ENCODE measurements around the gene SPIRE2. TPM values are rescaled to one million over a fixed set of nuclear protein-coding genes. Genes with fewer than 3 reads are reported as not detected.

The SPIRE2 gene
- total and polyA plus RNA-seq, 2 of the 4 experiments (the other 2 are of a cell fraction), result 0.72 to 1.9 TPM

DNA sequence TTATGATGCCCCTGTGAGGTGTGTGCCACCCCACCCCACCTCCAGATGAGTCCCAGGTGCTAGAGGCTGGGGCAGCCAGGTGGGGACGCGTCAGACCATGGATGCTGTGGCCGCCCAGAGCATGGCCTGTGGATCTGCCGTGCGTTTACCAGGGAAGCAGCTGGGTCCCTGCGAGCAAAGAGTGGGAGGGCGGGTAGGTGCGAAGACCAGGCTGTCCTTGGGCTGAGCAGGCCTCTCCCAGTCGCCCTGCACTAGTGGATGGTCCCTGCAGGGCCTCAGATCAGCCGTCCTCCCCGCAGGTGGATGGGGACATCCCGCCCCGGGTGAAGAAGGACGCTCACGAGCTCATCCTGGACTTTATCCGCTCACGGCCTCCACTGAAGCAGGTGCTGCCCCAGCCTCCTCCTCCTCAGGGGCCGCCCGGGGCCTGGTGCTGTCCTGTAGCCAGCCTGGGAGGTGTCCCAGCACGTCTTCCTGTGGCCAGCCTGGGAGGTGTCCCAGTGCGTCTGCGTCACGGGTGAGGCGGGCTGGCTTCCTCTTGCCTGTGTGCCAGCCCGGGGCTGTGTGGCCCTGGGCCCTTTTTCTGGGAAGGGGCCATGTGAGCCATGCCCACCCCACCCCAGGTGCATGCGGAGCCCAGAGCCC, 27.1 kb downstream of the SPIRE2 start:
- H3K4ac ChIP-seq (ENCODE audit: low read depth, low read length), result no peak overlapping the region
- H3K4me2 ChIP-seq (ENCODE audit: low read depth, low read length), result no peak overlapping the region
- ATAC-seq (ENCODE audit: low read depth) (no peak), DNase-seq (no peak)
- no peak overlapping the region for H2AFZ ChIP-seq (replicated peaks; ENCODE audit: low read length, poor library complexity)
- H2BK5ac ChIP-seq (ENCODE audit: low read depth, low read length, poor library complexity, severe bottlenecking), result no peak overlapping the region
- BruUV-seq (replicated peaks), result no TSS peak
- no peak overlapping the region for H2BK15ac ChIP-seq (ENCODE audit: low read depth, low read length)
- no peak overlapping the region for H4K8ac ChIP-seq (ENCODE audit: low read depth in 2 of 2, low read length in 2 of 2)
- no peak overlapping the region for H4K5ac ChIP-seq (ENCODE audit: low read depth, low read length)
- no peak overlapping the region for H3K23ac ChIP-seq (ENCODE audit: low read depth, low read length)
- no peak overlapping the region for H3K27ac ChIP-seq (ENCODE audit: insufficient read depth, low read length)
- intact Hi-C loops (cut with micrococcal nuclease) (no loop called here), dilution Hi-C loops (cut with HindIII; ENCODE audit: low sequenced_read_pairs, unreplicated experiment) (no loop called here), in situ Hi-C loops (cut with MboI; ENCODE audit: low sequenced_read_pairs) (no loop called here)
- WGBS, 2 experiments (ENCODE audit: extremely low coverage in 2 of 2, insufficient read length in 1 of 2), result 88% methylated on average over 15 of the region's 26 CpGs; no CpG with 5 or more reads in 1 of the 2 experiments
- no peak overlapping the region for H2BK120ac ChIP-seq (ENCODE audit: low read depth, low read length)
- CTCF ChIA-PET, result no interaction called here
- H2BK20ac ChIP-seq (ENCODE audit: low read depth, low read length), result no peak overlapping the region
- no peak overlapping the region for H3K9ac ChIP-seq (ENCODE audit: low read depth, low read length)
- no peak overlapping the region for H3K18ac ChIP-seq (ENCODE audit: low read depth, low read length)
- H4K91ac ChIP-seq (ENCODE audit: insufficient read depth, low read depth, low read length), result no peak overlapping the region
- no peak overlapping the region for H3K4me3 ChIP-seq (ENCODE audit: insufficient read depth, low read depth, low read length)
- no peak overlapping the region for H3K56ac ChIP-seq (ENCODE audit: extremely low read depth, insufficient read depth, low read length)
- no peak overlapping the region for H2AK5ac ChIP-seq (ENCODE audit: low read depth, low read length)
- H3K4me1 ChIP-seq (ENCODE audit: control insufficient read depth, insufficient read depth, low read length), result no peaks in the 10 kb centered on the region
- no peaks in the 10 kb centered on the region for H3K27me3 ChIP-seq (ENCODE audit: control insufficient read depth, insufficient read depth, low read length)
- H3K14ac ChIP-seq (replicated peaks; ENCODE audit: low read depth, low read length), result no peak overlapping the region
- no peaks in the 10 kb centered on the region for H3K9me1 ChIP-seq (ENCODE audit: insufficient read depth, low read length)
- H3K9me3 ChIP-seq (ENCODE audit: control insufficient read depth, insufficient read depth, low read length), result no peaks in the 10 kb centered on the region
- no peaks in the 10 kb centered on the region for H3K79me1 ChIP-seq (ENCODE audit: low read depth in 1 of 2, low read length in 2 of 2)
- TF ChIP-seq CHD1 (IDR thresholded peaks at IDR 0.05; ENCODE audit: low read depth, low read length) (no peak), RCOR1 (IDR thresholded peaks at IDR 0.05; ENCODE audit: insufficient replicate concordance, low read length) (no peak), NFE2L2 (IDR thresholded peaks at IDR 0.05; ENCODE audit: low read depth, low read length) (no peak), POLR2A (IDR thresholded peaks at IDR 0.05; ENCODE audit: low read depth, low read length) (no peak), CEBPB (IDR thresholded peaks at IDR 0.05; ENCODE audit: low read depth, low read length) (no peak), RFX5 (IDR thresholded peaks at IDR 0.05; ENCODE audit: low read depth, low read length) (no peak), MAZ (IDR thresholded peaks at IDR 0.05; ENCODE audit: borderline replicate concordance, low read depth, low read length) (no peak), MXI1 (IDR thresholded peaks at IDR 0.05; ENCODE audit: borderline replicate concordance, low read depth, low read length) (no peak), USF2 (IDR thresholded peaks at IDR 0.05; ENCODE audit: low read depth, low read length) (no peak), MAFK (IDR thresholded peaks at IDR 0.05; ENCODE audit: low read depth, low read length) (no peak), SMC3 (IDR thresholded peaks at IDR 0.05; ENCODE audit: low read depth, low read length) (no peak), BHLHE40 (IDR thresholded peaks at IDR 0.05; ENCODE audit: low read depth, low read length) (no peak), FOS (IDR thresholded peaks at IDR 0.05; ENCODE audit: low read depth, low read length) (no peak), RAD21 (IDR thresholded peaks at IDR 0.05; ENCODE audit: low read length) (no peak)
- TF ChIP-seq, protein P1, sequence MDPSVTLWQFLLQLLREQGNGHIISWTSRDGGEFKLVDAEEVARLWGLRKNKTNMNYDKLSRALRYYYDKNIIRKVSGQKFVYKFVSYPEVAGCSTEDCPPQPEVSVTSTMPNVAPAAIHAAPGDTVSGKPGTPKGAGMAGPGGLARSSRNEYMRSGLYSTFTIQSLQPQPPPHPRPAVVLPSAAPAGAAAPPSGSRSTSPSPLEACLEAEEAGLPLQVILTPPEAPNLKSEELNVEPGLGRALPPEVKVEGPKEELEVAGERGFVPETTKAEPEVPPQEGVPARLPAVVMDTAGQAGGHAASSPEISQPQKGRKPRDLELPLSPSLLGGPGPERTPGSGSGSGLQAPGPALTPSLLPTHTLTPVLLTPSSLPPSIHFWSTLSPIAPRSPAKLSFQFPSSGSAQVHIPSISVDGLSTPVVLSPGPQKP (IDR thresholded peaks at IDR 0.05; ENCODE audit: borderline replicate concordance, low read depth, low read length), result no peak
- TF ChIP-seq, protein P2, sequence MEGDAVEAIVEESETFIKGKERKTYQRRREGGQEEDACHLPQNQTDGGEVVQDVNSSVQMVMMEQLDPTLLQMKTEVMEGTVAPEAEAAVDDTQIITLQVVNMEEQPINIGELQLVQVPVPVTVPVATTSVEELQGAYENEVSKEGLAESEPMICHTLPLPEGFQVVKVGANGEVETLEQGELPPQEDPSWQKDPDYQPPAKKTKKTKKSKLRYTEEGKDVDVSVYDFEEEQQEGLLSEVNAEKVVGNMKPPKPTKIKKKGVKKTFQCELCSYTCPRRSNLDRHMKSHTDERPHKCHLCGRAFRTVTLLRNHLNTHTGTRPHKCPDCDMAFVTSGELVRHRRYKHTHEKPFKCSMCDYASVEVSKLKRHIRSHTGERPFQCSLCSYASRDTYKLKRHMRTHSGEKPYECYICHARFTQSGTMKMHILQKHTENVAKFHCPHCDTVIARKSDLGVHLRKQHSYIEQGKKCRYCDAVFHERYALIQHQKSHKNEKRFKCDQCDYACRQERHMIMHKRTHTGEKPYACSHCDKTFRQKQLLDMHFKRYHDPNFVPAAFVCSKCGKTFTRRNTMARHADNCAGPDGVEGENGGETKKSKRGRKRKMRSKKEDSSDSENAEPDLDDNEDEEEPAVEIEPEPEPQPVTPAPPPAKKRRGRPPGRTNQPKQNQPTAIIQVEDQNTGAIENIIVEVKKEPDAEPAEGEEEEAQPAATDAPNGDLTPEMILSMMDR (conservative IDR thresholded peaks at IDR 0.05; ENCODE audit: low read depth, low read length), result no peak
- H2AK9ac ChIP-seq (replicated peaks; ENCODE audit: low read depth, low read length, poor library complexity), result no peak overlapping the region
- no peaks in the 10 kb centered on the region for H3K36me3 ChIP-seq (ENCODE audit: control insufficient read depth, insufficient read depth, low read length)
- POLR2A ChIA-PET (ENCODE audit: unreplicated experiment), result no interaction called here
- no peaks in the 10 kb centered on the region for H4K20me1 ChIP-seq (ENCODE audit: insufficient read depth, low read length)

Measured in IMR-90 (cell line).